AG04450 (cell line): Measurements from ENCODE around the gene NCAPD2. TPM values are rescaled to one million over a fixed set of nuclear protein-coding genes. Genes with fewer than 3 reads are reported as not detected.

Experiments
- CTCF ChIA-PET: fragments of 300-600, 350-600 bp; formaldehyde crosslinking; extraction: SDS; loops from one replicate; lab custom pipeline; 2022; ENCODE audit warnings: antibody characterized with exemption, inconsistent platforms; lab: Charles Lee
- POLR2A ChIA-PET: fragments of 350-600 bp; formaldehyde crosslinking; extraction: SDS; loops from one replicate; lab custom pipeline; 2021; ENCODE audit warnings: antibody characterized with exemption, inconsistent platforms; lab: Yijun Ruan, JAX
- DNase-seq: peaks from one replicate; pipeline ENCODE4 v3.0.0-alpha.2; 2011; ENCODE audit warnings: low read depth, low spot score
- H3K27ac ChIP-seq: one replicate; pipeline ENCODE4 v1.5.1; 2012; ENCODE audit warnings: low read depth, low read length, control low read depth
- H3K27me3 ChIP-seq: one replicate; pipeline ENCODE4 v1.6.0; 2012; ENCODE audit warnings: low read length; ENCODE audit not compliant: control insufficient read depth, insufficient read depth
- H3K4me3 ChIP-seq: 2 replicates; pipeline ENCODE4 v1.5.1; 2011; ENCODE audit warnings: mild to moderate bottlenecking, low read depth, low read length, control low read depth
- H3K9me3 ChIP-seq: 2 replicates; pipeline ENCODE4 v1.5.1; 2012; ENCODE audit warnings: low read length; ENCODE audit not compliant: control insufficient read depth, insufficient read depth
- polyA plus RNA-seq: library from polyadenylated mRNA; depleted of rRNA; stranded (reverse); fragments of >200 nt; gene quantifications from 2 replicates; pipeline ENCODE4 v1.2.3, GENCODE V29; 2011; rRNA removed
- small RNA-seq: library from RNA; depleted of rRNA; stranded (forward); fragments of <200 nt; gene quantifications from one replicate; pipeline ENCODE3, GENCODE V24; 2012; ENCODE audit warnings: low read depth; ENCODE audit not compliant: insufficient read length
- TF ChIP-seq, protein P1 (sequence below): IDR thresholded peaks from 2 replicates; pipeline ENCODE4 v1.5.1; 2011; ENCODE audit warnings: low read depth, low read length, control low read depth, inconsistent platforms

The NCAPD2 gene
- polyA plus RNA-seq, 1 experiment = 38.4 TPM

DNA sequence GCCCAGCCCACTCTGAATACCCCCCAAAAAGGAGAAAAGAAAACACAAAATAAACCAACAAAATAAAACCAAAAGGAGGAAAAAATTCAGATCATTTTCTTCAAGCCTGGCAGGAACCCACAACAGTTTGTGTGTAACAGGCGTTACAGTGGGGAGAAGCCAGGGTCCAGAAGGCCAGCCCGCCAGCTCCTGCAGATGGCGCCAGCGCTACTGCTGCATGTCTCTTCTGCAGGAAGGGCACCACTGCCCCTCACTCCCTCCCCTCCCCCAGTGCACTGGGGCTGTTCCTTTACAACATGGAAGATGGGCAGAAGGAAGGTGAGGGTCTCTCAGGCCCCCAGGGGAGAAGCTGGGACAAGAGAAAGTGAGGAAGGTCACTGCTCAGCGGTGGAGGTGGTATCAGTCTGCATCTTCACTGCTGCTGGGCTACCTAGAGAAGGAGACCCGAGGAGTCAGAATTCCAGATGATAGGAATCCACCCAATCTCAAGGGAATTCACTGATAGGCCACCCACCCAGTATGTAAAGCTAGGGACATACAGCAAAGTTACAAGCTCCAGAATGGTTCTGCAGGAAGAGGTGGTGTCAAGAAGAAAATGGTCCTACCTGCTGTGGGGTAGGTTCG is 76.5 kb downstream of the NCAPD2 start:
- Histone ChIP-seq H3K4me3 (no peak overlapping the region), H3K27me3 (no peaks in the 10 kb centered on the region), H3K9me3 (no peaks in the 10 kb centered on the region; the same call in 1 of the 2 replicates), H3K27ac (no peak overlapping the region)
- ChIA-PET CTCF (interaction anchor here (0.5 to 1.3 kb wide), 8 partner anchors 12 to 264 kb away, joined by 3 to 5 read pairs (median 3); partner anchors contain the start of gene MLF2), POLR2A (interaction anchor here (0.6 to 1.0 kb wide), 4 partner anchors 9 to 154 kb away, joined by 3 to 6 read pairs (median 4); partner anchors contain the start of genes COPS7A and GAPDH)
- TF ChIP-seq, protein P1, sequence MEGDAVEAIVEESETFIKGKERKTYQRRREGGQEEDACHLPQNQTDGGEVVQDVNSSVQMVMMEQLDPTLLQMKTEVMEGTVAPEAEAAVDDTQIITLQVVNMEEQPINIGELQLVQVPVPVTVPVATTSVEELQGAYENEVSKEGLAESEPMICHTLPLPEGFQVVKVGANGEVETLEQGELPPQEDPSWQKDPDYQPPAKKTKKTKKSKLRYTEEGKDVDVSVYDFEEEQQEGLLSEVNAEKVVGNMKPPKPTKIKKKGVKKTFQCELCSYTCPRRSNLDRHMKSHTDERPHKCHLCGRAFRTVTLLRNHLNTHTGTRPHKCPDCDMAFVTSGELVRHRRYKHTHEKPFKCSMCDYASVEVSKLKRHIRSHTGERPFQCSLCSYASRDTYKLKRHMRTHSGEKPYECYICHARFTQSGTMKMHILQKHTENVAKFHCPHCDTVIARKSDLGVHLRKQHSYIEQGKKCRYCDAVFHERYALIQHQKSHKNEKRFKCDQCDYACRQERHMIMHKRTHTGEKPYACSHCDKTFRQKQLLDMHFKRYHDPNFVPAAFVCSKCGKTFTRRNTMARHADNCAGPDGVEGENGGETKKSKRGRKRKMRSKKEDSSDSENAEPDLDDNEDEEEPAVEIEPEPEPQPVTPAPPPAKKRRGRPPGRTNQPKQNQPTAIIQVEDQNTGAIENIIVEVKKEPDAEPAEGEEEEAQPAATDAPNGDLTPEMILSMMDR = peak; percentile 50
- DNase-seq = no peak

DNA sequence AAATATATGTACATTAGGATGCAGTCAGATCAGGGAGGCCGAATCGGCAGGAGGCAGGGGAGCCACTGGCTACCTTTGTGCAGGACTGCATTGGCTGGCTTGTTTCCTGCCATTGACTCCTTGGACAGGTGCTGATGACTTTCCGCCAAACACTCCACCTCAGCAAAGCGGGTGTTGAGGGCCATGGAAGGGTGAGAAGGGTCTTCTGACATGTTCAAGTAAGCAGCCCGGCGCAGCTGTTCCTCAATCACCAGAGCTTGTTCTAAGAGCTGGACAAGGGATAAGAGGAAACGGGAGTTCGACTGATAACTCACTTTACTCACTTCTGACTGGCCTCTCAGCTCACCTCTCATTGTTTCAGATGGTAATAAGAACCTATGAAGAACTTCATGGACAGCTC is 79.1 kb downstream of the NCAPD2 start:
- TF ChIP-seq, protein P1 = no peak
- Histone ChIP-seq H3K27ac (no peak overlapping the region), H3K9me3 (no peaks in the 10 kb centered on the region), H3K4me3 (no peak overlapping the region), H3K27me3 (no peaks in the 10 kb centered on the region)
- ChIA-PET POLR2A (interaction anchor here (0.6 kb wide), 1 partner anchor 19 kb away, joined by 3 read pairs; no protein-coding TSS in a partner anchor), CTCF (interaction anchor here (1.2 to 1.3 kb wide), 2 partner anchors 10 kb away, joined by 3 to 4 read pairs; no protein-coding TSS in a partner anchor)
- DNase-seq = no peak

DNA sequence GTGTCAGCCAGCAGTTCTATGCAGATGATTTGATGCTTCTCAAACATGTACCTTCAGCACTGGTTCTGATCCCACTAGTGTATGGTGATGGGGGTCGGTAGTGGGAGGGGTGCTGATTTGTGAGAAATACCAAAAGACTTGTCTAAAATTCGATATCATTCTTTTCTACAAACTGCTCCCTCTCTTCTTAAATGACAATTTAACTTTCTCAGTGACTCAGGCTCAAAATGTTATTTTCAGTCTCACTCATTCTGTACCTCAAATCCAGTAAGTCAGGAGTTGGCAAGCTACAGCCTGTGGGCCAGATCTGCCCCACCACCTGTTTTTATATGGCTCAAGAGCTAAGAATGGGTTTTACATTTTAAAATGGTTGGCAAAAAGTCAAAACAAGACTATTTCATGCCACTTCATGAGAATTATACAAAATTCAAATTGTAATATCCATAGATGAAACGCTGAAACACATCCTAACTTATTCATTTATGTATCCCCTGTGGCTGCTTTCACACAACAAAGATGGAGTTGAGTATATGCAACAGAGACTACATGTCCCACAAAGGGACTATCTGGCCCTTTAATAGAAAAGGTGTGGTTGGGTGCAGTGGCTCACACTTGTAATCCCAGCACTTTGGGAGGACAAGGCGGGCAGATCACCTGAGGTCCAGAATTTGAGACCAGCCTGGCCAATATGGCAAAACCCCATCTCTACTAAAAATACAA is 80.8 kb downstream of the NCAPD2 start:
- Histone ChIP-seq H3K27me3 (no peaks in the 10 kb centered on the region), H3K27ac (no peak overlapping the region), H3K4me3 (no peak overlapping the region), H3K9me3 (no peaks in the 10 kb centered on the region)
- no peak for DNase-seq
- TF ChIP-seq, protein P1 = no peak
- POLR2A ChIA-PET = interaction anchor here (1.7 kb wide), 1 partner anchor 40 kb away, joined by 3 read pairs; the partner anchor contains the start of gene GAPDH
- CTCF ChIA-PET = interaction anchor here (0.6 kb wide), 1 partner anchor 12 kb away, joined by 4 read pairs; no protein-coding TSS in a partner anchor

DNA sequence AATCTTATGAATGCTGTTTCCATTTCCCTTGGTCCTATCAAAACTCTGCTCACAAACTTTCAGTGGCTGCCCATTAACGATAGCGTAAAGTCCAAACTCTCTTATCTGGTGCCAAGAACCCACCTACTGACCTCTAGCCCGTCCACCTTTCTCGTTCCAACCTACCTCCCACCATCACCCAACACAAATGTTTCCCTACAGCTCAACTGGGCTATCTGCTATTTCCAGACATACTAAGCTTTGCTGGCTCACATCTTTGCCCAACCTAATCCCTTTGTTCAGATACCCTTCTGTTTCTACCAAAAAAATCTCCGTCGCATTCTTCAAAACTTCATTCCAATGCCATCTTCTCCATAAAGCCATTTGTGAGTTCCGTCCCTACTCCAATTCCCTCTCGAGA is 81.7 kb downstream of the NCAPD2 start:
- Histone ChIP-seq H3K4me3 (no peak overlapping the region), H3K27ac (no peak overlapping the region), H3K9me3 (no peaks in the 10 kb centered on the region), H3K27me3 (no peaks in the 10 kb centered on the region)
- TF ChIP-seq, protein P1 = no peak
- DNase-seq = no peak
- POLR2A ChIA-PET = interaction anchor here (1.7 kb wide), 1 partner anchor 41 kb away, joined by 3 read pairs; the partner anchor contains the start of gene GAPDH
- CTCF ChIA-PET = no interaction called here

Small RNA genes lying within 50 kb of the gene (small RNA-seq; reads per million reads assigned to genes)
- gene SCARNA11 = 9.1 reads per million, percentile 69 among the genes with 10 or more reads in this experiment

Other genes with a start within 250 kb of the NCAPD2 start
- gene PLEKHG6, start 183.4 kb upstream of the NCAPD2 start, polyA plus RNA-seq = 0.06 and 0.15 TPM in 2 replicates
- gene TNFRSF1A, start 152.0 kb upstream of the NCAPD2 start, polyA plus RNA-seq = 231 and 255 TPM in 2 replicates
- gene SCNN1A, start 118.5 kb upstream of the NCAPD2 start, polyA plus RNA-seq = 0.25 and 0.26 TPM in 2 replicates
- 32.1 and 38.8 TPM in 2 replicates for gene LTBR, start 109.9 kb upstream of the NCAPD2 start, polyA plus RNA-seq
- not detected in 2 replicates for gene CD27, start 49.1 kb upstream of the NCAPD2 start, polyA plus RNA-seq
- gene TAPBPL, start 42.1 kb upstream of the NCAPD2 start, polyA plus RNA-seq = 10.2 and 13.5 TPM in 2 replicates
- gene VAMP1, start 23.4 kb upstream of the NCAPD2 start, polyA plus RNA-seq = 15.1 and 18.3 TPM in 2 replicates
- 120 and 165 TPM in 2 replicates for gene MRPL51, start 840 bp upstream of the NCAPD2 start, polyA plus RNA-seq
- 9,160 and 11,356 TPM in 2 replicates for gene GAPDH, start 40.4 kb downstream of the NCAPD2 start, polyA plus RNA-seq
- gene IFFO1, start 61.9 kb downstream of the NCAPD2 start, polyA plus RNA-seq = 23.8 and 24.2 TPM in 2 replicates
- 35.7 and 41.3 TPM in 2 replicates for gene NOP2, start 74.2 kb downstream of the NCAPD2 start, polyA plus RNA-seq
- gene CHD4, start 113.3 kb downstream of the NCAPD2 start, polyA plus RNA-seq = 86.3 and 119 TPM in 2 replicates
- gene LPAR5, start 141.9 kb downstream of the NCAPD2 start, polyA plus RNA-seq = not detected in 2 replicates
- 0.41 and 0.64 TPM in 2 replicates for gene ACRBP, start 153.3 kb downstream of the NCAPD2 start, polyA plus RNA-seq
- 58.6 and 66.6 TPM in 2 replicates for gene ING4, start 169.0 kb downstream of the NCAPD2 start, polyA plus RNA-seq
- gene ZNF384, start 195.3 kb downstream of the NCAPD2 start, polyA plus RNA-seq = 39.3 and 44.3 TPM in 2 replicates
- 1.2 and 2.2 TPM in 2 replicates for gene PIANP, start 206.7 kb downstream of the NCAPD2 start, polyA plus RNA-seq
- gene COPS7A, start 229.9 kb downstream of the NCAPD2 start, polyA plus RNA-seq = 93.2 and 104 TPM in 2 replicates